HG02885 (cell line): Measurements from ENCODE around the gene ARL8B.
A peak's percentile ranks its signal among the peaks of the same experiment; 100 is the strongest.
"Not testable (repeated sequence)": the region's sequence is repeated elsewhere in the genome, so short reads cannot be mapped to it uniquely, and the experiment has no call there.

ENCODE experiments used
- ATAC-seq: cut with Tn5 transposase; IDR thresholded peaks from one replicate; pipeline ENCODE4 v1.9.1; 2021; ENCODE audit warnings: mild to moderate bottlenecking; ENCODE audit not compliant: unreplicated experiment, poor library complexity

ARL8B gene

GRCh38 chr3:5122030-5122740 is at the start of gene ARL8B:
TSS of gene ARL8B (plus strand) at chr3:5122292. CDS start at chr3:5122466, 174 bp downstream.
- ATAC-seq: peak; percentile 94

GRCh38 chr3:5073374-5074085 is 48.6 kb upstream of the ARL8B start:
- no peak for ATAC-seq

GRCh38 chr3:5078151-5078550 is 43.9 kb upstream of the ARL8B start:
- ATAC-seq: no peak

GRCh38 chr3:5079761-5080160 is 42.3 kb upstream of the ARL8B start:
- ATAC-seq: no peak

- no peak for ATAC-seq
Observed at GRCh38 chr3:5080779-5081550, 41.1 kb upstream of the ARL8B start.

GRCh38 chr3:5081973-5082788 is 39.9 kb upstream of the ARL8B start:
- ATAC-seq: not testable (repeated sequence)

- no peak for ATAC-seq
Observed at GRCh38 chr3:5082789-5083115, 39.3 kb upstream of the ARL8B start.

GRCh38 chr3:5084224-5084623 is 37.9 kb upstream of the ARL8B start:
- ATAC-seq: no peak

- ATAC-seq: no peak
Observed at GRCh38 chr3:5086708-5087107, 35.4 kb upstream of the ARL8B start.

GRCh38 chr3:5087209-5087608 is 34.9 kb upstream of the ARL8B start:
- no peak for ATAC-seq

GRCh38 chr3:5090197-5090596 is 31.9 kb upstream of the ARL8B start:
- ATAC-seq: no peak

- ATAC-seq: no peak
Observed at GRCh38 chr3:5092018-5092417, 30.1 kb upstream of the ARL8B start.

GRCh38 chr3:5093731-5094130 is 28.4 kb upstream of the ARL8B start:
- ATAC-seq: no peak

GRCh38 chr3:5095886-5096285 is 26.2 kb upstream of the ARL8B start:
- no peak for ATAC-seq

GRCh38 chr3:5096336-5097008 is 25.6 kb upstream of the ARL8B start:
- no peak for ATAC-seq

GRCh38 chr3:5098346-5098745 is 23.7 kb upstream of the ARL8B start:
- ATAC-seq: no peak

GRCh38 chr3:5102532-5102931 is 19.6 kb upstream of the ARL8B start:
- ATAC-seq: no peak

- ATAC-seq: no peak
Observed at GRCh38 chr3:5103743-5104142, 18.3 kb upstream of the ARL8B start.

- ATAC-seq: no peak
Observed at GRCh38 chr3:5105050-5105449, 17.0 kb upstream of the ARL8B start.

- ATAC-seq: not testable (repeated sequence)
Observed at GRCh38 chr3:5106371-5106770, 15.7 kb upstream of the ARL8B start.
